ENCODE results near the gene ATRAID.

DNA sequence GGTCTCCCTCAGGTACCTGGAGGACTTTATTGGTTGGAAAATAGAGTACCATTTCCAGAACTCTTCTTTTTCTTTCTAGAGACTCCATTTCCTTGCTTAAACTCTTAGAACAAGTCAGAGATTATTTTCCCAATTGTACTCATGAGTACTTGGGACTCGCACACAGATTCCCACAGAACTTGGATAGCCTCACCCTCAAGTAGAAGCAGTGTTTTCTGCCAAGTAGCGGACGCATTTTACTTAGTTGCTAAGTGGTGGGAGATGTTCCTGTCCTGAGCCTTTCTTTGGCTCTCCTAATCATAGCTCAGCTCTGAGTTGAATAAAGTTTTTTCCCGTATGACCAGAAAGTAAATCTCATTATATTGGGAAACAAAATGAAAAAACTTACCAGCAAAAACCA, 33.8 kb downstream of the ATRAID start:
- TF ChIP-seq CTCF (IDR thresholded peaks at IDR 0.05; ENCODE audit: insufficient read depth, low read length) (no peak), GABPA (IDR thresholded peaks at IDR 0.05; ENCODE audit: low read depth) (no peak), POLR2AphosphoS5 (IDR thresholded peaks at IDR 0.05; ENCODE audit: low read depth) (no peak), REST (IDR thresholded peaks at IDR 0.05; ENCODE audit: insufficient replicate concordance, low read depth) (no peak), SPI1 (IDR thresholded peaks at IDR 0.05; ENCODE audit: borderline replicate concordance, low read depth) (no peak)
